ENCODE measurements around the gene ANKRD6. TPM values are rescaled to one million over a fixed set of nuclear protein-coding genes. Genes with fewer than 3 reads are reported as not detected.

Gene ANKRD6
- total RNA-seq, 1 experiment from 2014 or later, result 5.6 TPM

DNA sequence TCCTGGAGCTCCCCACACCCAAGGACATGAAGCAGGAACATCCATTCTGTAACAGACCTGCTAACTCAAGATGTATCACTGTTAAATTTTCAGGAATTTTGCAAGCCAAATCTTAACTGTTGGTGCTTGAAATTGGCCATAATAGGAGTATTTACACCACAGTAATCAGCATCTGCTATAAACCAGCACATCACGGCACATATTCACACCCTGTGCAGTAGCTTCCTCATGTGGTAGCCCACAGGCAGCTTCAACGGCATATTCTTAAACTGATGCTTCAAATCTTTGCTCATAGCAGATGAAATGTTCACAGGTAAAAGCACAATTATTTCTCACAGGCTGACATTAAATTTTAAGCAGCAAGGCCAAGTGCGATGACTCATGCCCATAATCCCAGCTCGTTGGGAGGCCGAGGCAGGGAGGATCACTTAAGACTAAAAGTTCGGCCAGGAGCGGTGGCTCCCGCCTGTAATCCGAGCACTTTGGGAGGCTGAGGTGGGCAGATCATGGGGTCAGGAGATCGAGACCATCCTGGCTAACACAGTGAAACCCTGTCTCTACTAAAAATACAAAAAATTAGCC is 249.1 kb downstream of the ANKRD6 start:
- H3K4me3 ChIP-seq (ENCODE audit: low read length), result no peak overlapping the region
- no peaks in the 10 kb centered on the region for H3K4me1 ChIP-seq (ENCODE audit: insufficient read depth, low read length)
- H2AFZ ChIP-seq (ENCODE audit: low read length), result no peak overlapping the region
- no peaks in the 10 kb centered on the region for H3K9me3 ChIP-seq (ENCODE audit: low read length)
- H3K9me2 ChIP-seq (replicated peaks; ENCODE audit: low read length), result no peaks in the 10 kb centered on the region
- H3K27me3 ChIP-seq (ENCODE audit: low read length), result no peaks in the 10 kb centered on the region
- no peak for DNase-seq
- no peak overlapping the region for H3K27ac ChIP-seq (ENCODE audit: low read length)
- no peak for ATAC-seq
- no peaks in the 10 kb centered on the region for H3F3A ChIP-seq (ENCODE audit: low read length, unreplicated experiment)
- ChIA-PET POLR2A (ENCODE audit: unreplicated experiment) (interaction anchor here (0.6 kb wide), 1 partner anchor 729 kb away, joined by 3 read pairs; no protein-coding TSS in a partner anchor), CTCF (no interaction called here)
- H3K79me2 ChIP-seq (ENCODE audit: low read length), result no peaks in the 10 kb centered on the region
- H3K9ac ChIP-seq (ENCODE audit: low read length), result no peak overlapping the region
- TF ChIP-seq EZH2phosphoT487 (IDR thresholded peaks at IDR 0.05; ENCODE audit: borderline replicate concordance, low read length), result no peak
- no peak for TF ChIP-seq CTCF (conservative IDR thresholded peaks at IDR 0.05; ENCODE audit: low read depth, low read length)
- no peak for TF ChIP-seq EZH2 (IDR thresholded peaks at IDR 0.05; ENCODE audit: low read length, unreplicated experiment)
- H3K4me2 ChIP-seq (ENCODE audit: low read length), result no peak overlapping the region
- H3K36me3 ChIP-seq (ENCODE audit: low read depth, low read length), result peaks cover 21% of the 10 kb centered on the region; the same call in 1 of the 2 replicates
- intact Hi-C loops (cut with micrococcal nuclease), result no loop called here
- H4K20me1 ChIP-seq (ENCODE audit: low read length), result no peaks in the 10 kb centered on the region
- no TSS peak for BruUV-seq (replicated peaks)

- H3K36me3 ChIP-seq (ENCODE audit: low read depth, low read length), result peaks cover 26% of the 10 kb centered on the region
- DNase-seq, result no peak
Observed at GRCh38 chr6:89682991-89683390, 250.0 kb downstream of the ANKRD6 start.

More at GRCh38 chr6:89682991-89683390, 250.0 kb downstream of the ANKRD6 start:
- Histone ChIP-seq H3K27ac (ENCODE audit: low read length) (no peak overlapping the region), H3F3A (ENCODE audit: low read length, unreplicated experiment) (no peaks in the 10 kb centered on the region), H3K9me3 (ENCODE audit: low read length) (no peaks in the 10 kb centered on the region), H3K9me2 (replicated peaks; ENCODE audit: low read length) (no peaks in the 10 kb centered on the region), H3K4me1 (ENCODE audit: insufficient read depth, low read length) (no peaks in the 10 kb centered on the region), H3K4me3 (ENCODE audit: low read length) (no peak overlapping the region), H3K27me3 (ENCODE audit: low read length) (no peaks in the 10 kb centered on the region), H4K20me1 (ENCODE audit: low read length) (no peaks in the 10 kb centered on the region), H3K79me2 (ENCODE audit: low read length) (no peaks in the 10 kb centered on the region), H3K4me2 (ENCODE audit: low read length) (no peak overlapping the region), H3K9ac (ENCODE audit: low read length) (no peak overlapping the region), H2AFZ (ENCODE audit: low read length) (no peak overlapping the region)
- intact Hi-C loops (cut with micrococcal nuclease), result no loop called here
- no peak for TF ChIP-seq EZH2phosphoT487 (IDR thresholded peaks at IDR 0.05; ENCODE audit: borderline replicate concordance, low read length)
- TF ChIP-seq CTCF (conservative IDR thresholded peaks at IDR 0.05; ENCODE audit: low read depth, low read length), result no peak
- TF ChIP-seq EZH2 (IDR thresholded peaks at IDR 0.05; ENCODE audit: low read length, unreplicated experiment), result no peak
- CTCF ChIA-PET, result no interaction called here
- no peak for ATAC-seq
- no TSS peak for BruUV-seq (replicated peaks)
- POLR2A ChIA-PET (ENCODE audit: unreplicated experiment), result no interaction called here

Other genes starting within 250 kb of the ANKRD6 start
- not detected in 2 replicates for gene GABRR1, start 215.8 kb upstream of the ANKRD6 start, total RNA-seq (2014; rRNA removed)
- gene GABRR2, start 117.9 kb upstream of the ANKRD6 start, total RNA-seq (2014; rRNA removed), result 0.23 and 0.36 TPM in 2 replicates
- gene UBE2J1, start 80.4 kb upstream of the ANKRD6 start, total RNA-seq (2014; rRNA removed), result 22.4 and 23.2 TPM in 2 replicates
- 0.35 and 0.62 TPM in 2 replicates for gene RRAGD, start 20.9 kb upstream of the ANKRD6 start, total RNA-seq (2014; rRNA removed)
- gene LYRM2, start 205.6 kb downstream of the ANKRD6 start, total RNA-seq (2014; rRNA removed), result 10.5 and 11.2 TPM in 2 replicates

Data from PC-3 (cell line).